Psoas muscle (tissue), 8 donors: Measurements from ENCODE around the gene RASSF8. TPM values are rescaled to one million over a fixed set of nuclear protein-coding genes. Genes with fewer than 3 reads are reported as not detected.

Experiments used
- ATAC-seq, 4 donors: fragments of 200-7000 bp; cut with Tn5 transposase; one replicate each; pipeline ENCODE4 v1.9.1; 2020; ENCODE audit warnings: moderate library complexity in 3 of 4, mild to moderate bottlenecking in 2 of 4
- DNase-seq, 2 donors: peaks; one replicate each; pipeline ENCODE4 v3.0.0-alpha.2; 2020
- H3K27ac ChIP-seq: fragments of 200-600 bp; one replicate; pipeline ENCODE4 v1.8.0; 2022
- H3K27me3 ChIP-seq, 3 donors: fragments of 200-600 bp in 1 of 3; one replicate each; pipeline versions ENCODE4 v1.6.1 to v1.8.0; 2013 to 2022; ENCODE audit warnings: low read length in 2 of 3, mild to moderate bottlenecking in 2 of 3, moderate library complexity in 1 of 3; ENCODE audit not compliant: insufficient read depth in 3 of 3
- H3K36me3 ChIP-seq, 2 donors: fragments of 200-600 bp in 1 of 2; one replicate each; pipeline versions ENCODE4 v1.6.1 to v1.8.0; 2013 to 2022; ENCODE audit warnings: low read depth in 1 of 2, mild to moderate bottlenecking in 1 of 2, moderate library complexity in 1 of 2; ENCODE audit not compliant: insufficient read depth in 1 of 2
- H3K4me1 ChIP-seq: fragments of 200-600 bp; one replicate; pipeline ENCODE4 v1.8.0; 2022
- H3K4me3 ChIP-seq: fragments of 200-600 bp; one replicate; pipeline ENCODE4 v1.8.0; 2022; ENCODE audit warnings: mild to moderate bottlenecking
- H3K9me3 ChIP-seq: fragments of 200-600 bp; one replicate; pipeline ENCODE4 v1.8.0; 2022
- WGBS, 3 donors: extraction: QIAGEN DNeasy Blood & Tissue Kit; methylation state at CpG; one replicate each; pipeline versions ENCODE4 v1.1.6 to v1.1.7; 2013; 5-methylcytosine and 5-hydroxymethylcytosine counted together
- intact Hi-C, 2 donors: fragments of 100-400 bp; cut with DNase I; formaldehyde crosslinking; loops; one replicate each; pipeline versions ENCODE4 v1.11.0 to v1.14.2; 2022
- polyA plus RNA-seq, 3 donors: library from polyadenylated mRNA; stranded (reverse); fragments of 200-250 nt; gene quantifications; one replicate each; pipeline ENCODE4 v1.2.3, GENCODE V29; 2013
- total RNA-seq, 4 donors: library from RNA; stranded (reverse); fragmentation: NEBNext Ultra II Directional in 2 of 4; extraction: Animal tissue kit (Norgen Biotek cat#: 25700) in 2 of 4; gene quantifications; one replicate each; pipeline versions ENCODE4 v1.2.1 to v1.2.4, GENCODE V29; 2021 to 2023
- TF ChIP-seq, protein P1 (sequence below): fragments of 200-600 bp; IDR thresholded peaks from one replicate; pipeline ENCODE4 v1.8.0; 2022; ENCODE audit warnings: antibody characterized with exemption
- donor health status: healthy with polysubstance abuse.
- donor health status: DM: no; HTN: no; CAD: no; lungs with moderate emphysema.
- donor health status: Bipolar disorder and iron deficiency.
- donor health status: healthy.
- donor health status: DM: yes; HTN: yes; CAD: no.
- donor health status: DM: no; HTN: no; CAD: no.
- donor health status: DM: no; HTN: no; CAD: no.
- donor health status: DM: yes; HTN: yes; CAD: no.

The RASSF8 gene
- total and polyA plus RNA-seq, 7 donors: 7.7 to 80.3 (median 41.9) TPM

DNA sequence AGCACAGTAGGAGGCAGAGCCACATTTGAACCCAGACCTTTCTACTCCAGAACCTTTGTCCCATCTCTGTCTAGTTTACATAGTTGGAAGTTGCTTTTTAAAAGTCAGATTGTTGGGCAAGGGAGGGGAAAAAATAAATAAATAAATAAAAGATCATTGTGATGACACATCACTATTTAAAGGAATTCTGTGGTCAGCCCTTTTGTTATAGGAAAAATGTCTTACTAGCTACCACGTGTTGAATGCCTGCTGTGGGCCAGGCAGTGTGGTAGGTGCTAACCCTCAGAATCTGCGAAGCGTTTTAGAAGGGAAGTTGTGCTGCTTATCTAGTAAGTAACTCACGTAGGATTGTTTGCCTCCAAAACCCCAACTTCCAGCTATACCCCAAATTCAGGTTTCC, 104.1 kb downstream of the RASSF8 start:
- H3K27ac ChIP-seq: no peak overlapping the region
- H3K36me3 ChIP-seq: peaks cover 0 to 4% of the 10 kb centered on the region in 2 donors
- DNase-seq (no peak), ATAC-seq (peak in 2 of 4 donors; percentile 46 to 61)
- H3K4me3 ChIP-seq: no peak overlapping the region
- intact Hi-C loops: loop anchor here in 1 of 2 donors (5.0 kb wide), 1 partner anchor 40 kb away; no protein-coding TSS in a partner anchor
- TF ChIP-seq, protein P1, sequence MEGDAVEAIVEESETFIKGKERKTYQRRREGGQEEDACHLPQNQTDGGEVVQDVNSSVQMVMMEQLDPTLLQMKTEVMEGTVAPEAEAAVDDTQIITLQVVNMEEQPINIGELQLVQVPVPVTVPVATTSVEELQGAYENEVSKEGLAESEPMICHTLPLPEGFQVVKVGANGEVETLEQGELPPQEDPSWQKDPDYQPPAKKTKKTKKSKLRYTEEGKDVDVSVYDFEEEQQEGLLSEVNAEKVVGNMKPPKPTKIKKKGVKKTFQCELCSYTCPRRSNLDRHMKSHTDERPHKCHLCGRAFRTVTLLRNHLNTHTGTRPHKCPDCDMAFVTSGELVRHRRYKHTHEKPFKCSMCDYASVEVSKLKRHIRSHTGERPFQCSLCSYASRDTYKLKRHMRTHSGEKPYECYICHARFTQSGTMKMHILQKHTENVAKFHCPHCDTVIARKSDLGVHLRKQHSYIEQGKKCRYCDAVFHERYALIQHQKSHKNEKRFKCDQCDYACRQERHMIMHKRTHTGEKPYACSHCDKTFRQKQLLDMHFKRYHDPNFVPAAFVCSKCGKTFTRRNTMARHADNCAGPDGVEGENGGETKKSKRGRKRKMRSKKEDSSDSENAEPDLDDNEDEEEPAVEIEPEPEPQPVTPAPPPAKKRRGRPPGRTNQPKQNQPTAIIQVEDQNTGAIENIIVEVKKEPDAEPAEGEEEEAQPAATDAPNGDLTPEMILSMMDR: no peak
- peaks cover 19% of the 10 kb centered on the region for H3K4me1 ChIP-seq
- 64 to 68% (median 66%) methylated on average over 4 of the region's 4 CpGs for WGBS, 3 donors
- no peaks in the 10 kb centered on the region for H3K27me3 ChIP-seq
- H3K9me3 ChIP-seq: no peaks in the 10 kb centered on the region

DNA sequence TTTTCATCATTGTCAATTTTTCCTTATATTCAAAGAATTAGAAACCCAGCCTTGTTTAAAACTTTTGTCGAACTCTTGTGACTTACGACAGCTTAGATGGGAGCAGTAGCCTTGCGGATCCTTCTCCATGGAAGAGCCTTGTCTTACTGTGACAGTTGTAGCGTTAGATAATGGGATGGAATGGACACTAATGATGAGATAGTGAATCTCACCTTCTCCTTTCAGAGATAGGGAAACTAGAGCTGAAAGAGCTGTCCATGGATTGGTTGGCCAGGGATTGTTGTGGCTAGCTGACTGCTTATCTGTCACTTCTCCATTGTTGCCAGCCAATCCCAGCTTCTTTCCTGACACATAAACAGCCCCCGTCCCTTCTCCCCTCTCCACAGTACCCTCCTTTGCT, 107.0 kb downstream of the RASSF8 start:
- TF ChIP-seq, protein P1: no peak
- Histone ChIP-seq H3K27me3 (no peaks in the 10 kb centered on the region), H3K4me1 (peaks cover 11% of the 10 kb centered on the region), H3K4me3 (no peak overlapping the region), H3K27ac (no peak overlapping the region), H3K9me3 (no peaks in the 10 kb centered on the region), H3K36me3 (peaks cover 0 to 18% of the 10 kb centered on the region in 2 donors)
- DNase-seq: no peak
- intact Hi-C loops: no loop called here
- 95 to 99% (median 97%) methylated on average over 5 of the region's 5 CpGs for WGBS, 3 donors
- ATAC-seq: no peak

DNA sequence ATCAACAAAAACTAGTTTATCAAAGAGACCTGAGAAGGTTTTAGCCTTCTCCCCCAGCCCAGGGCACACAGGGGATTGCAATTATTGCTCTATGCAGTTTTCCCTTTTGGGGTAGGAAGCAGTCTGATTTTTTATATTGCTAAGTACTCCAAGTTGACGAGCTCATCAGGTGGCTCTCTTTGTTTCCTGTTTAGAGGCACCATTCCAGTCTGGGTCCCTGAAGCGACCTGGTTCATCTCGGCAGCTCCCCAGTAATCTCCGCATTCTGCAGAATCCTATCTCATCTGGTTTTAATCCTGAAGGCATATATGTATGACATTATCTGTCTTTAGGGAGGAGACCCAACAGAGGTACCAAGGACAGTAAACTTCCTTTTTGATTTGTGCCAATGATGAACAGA, 110.0 kb downstream of the RASSF8 start:
- ATAC-seq (no peak), DNase-seq (no peak)
- Histone ChIP-seq H3K9me3 (peaks cover 3% of the 10 kb centered on the region), H3K4me1 (no peaks in the 10 kb centered on the region), H3K27me3 (no peaks in the 10 kb centered on the region), H3K4me3 (no peak overlapping the region), H3K27ac (no peak overlapping the region), H3K36me3 (peaks cover 0 to 21% of the 10 kb centered on the region in 2 donors)
- intact Hi-C loops: no loop called here
- WGBS, 3 donors: 93 to 94% (median 94%) methylated on average over 4 of the region's 4 CpGs
- TF ChIP-seq, protein P1: no peak

DNA sequence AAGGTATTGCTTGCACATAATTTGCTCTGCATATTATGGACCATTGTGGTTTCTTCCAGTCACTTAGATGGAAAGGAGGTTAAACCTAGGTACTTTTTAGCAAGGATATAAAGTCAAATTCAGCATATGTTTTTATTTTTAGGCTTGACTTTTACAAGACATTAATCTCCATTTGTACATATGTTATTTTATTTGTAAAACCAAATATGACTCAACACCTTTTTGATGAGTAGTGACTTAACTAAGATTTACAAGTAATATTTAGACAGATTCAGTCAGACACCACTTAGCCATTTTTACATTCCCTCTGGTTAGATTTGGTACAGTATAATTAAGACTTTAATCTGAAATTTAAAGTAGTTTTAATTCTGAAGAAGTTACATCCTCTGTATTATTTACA, 111.3 kb downstream of the RASSF8 start:
- Histone ChIP-seq H3K9me3 (peaks cover 3% of the 10 kb centered on the region), H3K36me3 (peaks cover 0 to 21% of the 10 kb centered on the region in 2 donors), H3K4me1 (no peaks in the 10 kb centered on the region), H3K27ac (no peak overlapping the region), H3K27me3 (no peaks in the 10 kb centered on the region), H3K4me3 (no peak overlapping the region)
- TF ChIP-seq, protein P1: no peak
- no peak for DNase-seq
- no peak for ATAC-seq
- intact Hi-C loops: no loop called here

DNA sequence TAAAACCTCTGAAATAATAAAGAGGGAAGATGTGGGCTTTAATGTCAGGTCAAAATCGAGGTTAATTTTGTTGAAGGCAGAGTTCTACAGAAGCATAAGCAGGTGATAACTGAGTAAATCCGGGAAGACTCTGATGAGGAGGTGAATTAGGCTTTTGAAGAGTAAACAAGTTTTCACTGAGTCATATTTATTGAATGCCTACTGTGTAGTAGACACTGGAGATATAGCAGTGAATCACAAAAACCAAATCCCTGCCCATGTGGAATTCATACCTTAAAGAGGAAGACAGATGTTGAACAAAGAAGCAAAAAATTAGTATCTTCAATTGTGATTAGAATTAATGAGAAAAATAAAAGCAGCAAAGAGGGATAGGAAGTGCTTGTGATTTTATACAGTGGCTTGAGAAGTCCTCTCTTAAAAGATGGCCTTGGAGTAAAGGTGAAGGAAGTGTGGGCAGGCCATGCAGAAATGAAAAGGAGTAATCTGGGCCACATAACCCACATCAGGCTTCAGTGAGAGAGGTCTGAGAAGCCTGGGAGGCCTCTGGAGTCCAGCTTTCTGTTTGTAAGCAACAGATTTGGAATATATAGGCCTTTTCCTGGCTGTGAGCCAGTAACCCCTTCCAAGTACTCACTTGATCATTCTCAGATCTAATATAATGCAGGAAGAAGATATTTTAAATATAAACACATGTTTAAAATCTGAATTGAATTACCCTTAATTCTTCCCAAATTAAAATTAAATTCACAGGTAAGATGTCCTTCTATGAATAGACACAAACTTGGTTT, 119.6 kb downstream of the RASSF8 start:
- H3K27ac ChIP-seq: no peak overlapping the region
- H3K4me3 ChIP-seq: no peak overlapping the region
- WGBS, 3 donors: 91 to 95% (median 94%) methylated on average over 2 of the region's 2 CpGs
- no peaks in the 10 kb centered on the region for H3K4me1 ChIP-seq
- intact Hi-C loops: no loop called here
- no peaks in the 10 kb centered on the region for H3K9me3 ChIP-seq
- DNase-seq (no peak), ATAC-seq (no peak)
- no peaks in the 10 kb centered on the region for H3K27me3 ChIP-seq
- H3K36me3 ChIP-seq: no peaks in the 10 kb centered on the region
- TF ChIP-seq, protein P1: no peak
